B cell (primary cell): ENCODE measurements around the gene VASN.

Source experiments
- EZH2 ChIP-seq: IDR thresholded peaks from 2 replicates; pipeline ENCODE4 v1.6.1; 2012; ENCODE audit warnings: borderline replicate concordance, low read depth, mild to moderate bottlenecking, moderate library complexity, low read length; ENCODE audit not compliant: insufficient read depth, poor library complexity, severe bottlenecking
- TF ChIP-seq, protein P1 (sequence below): fragments of 200-600 bp; IDR thresholded peaks from one replicate; pipeline ENCODE4 v1.8.0; 2022; ENCODE audit warnings: antibody characterized with exemption, mild to moderate bottlenecking

DNA sequence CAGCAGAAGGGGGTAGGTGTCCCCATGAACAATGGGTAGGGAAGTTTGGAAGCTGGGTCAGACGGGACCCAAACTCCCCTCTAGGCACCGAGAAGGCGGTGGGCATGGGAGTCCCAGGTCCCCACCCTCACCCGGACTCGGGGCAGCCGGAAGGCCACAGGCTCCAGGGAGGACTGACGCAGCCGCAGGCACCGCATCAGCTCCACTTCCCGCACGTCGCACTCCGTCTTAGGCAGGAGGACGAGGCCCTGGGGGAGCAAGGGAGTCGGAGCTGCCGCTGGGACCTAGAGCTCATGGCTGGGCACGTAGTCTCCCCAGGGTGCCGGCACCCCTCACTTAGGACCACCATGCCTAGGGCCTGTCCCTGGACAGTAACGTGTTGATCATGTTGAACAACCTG is 13.4 kb upstream of the VASN start:
- TF ChIP-seq, protein P1, sequence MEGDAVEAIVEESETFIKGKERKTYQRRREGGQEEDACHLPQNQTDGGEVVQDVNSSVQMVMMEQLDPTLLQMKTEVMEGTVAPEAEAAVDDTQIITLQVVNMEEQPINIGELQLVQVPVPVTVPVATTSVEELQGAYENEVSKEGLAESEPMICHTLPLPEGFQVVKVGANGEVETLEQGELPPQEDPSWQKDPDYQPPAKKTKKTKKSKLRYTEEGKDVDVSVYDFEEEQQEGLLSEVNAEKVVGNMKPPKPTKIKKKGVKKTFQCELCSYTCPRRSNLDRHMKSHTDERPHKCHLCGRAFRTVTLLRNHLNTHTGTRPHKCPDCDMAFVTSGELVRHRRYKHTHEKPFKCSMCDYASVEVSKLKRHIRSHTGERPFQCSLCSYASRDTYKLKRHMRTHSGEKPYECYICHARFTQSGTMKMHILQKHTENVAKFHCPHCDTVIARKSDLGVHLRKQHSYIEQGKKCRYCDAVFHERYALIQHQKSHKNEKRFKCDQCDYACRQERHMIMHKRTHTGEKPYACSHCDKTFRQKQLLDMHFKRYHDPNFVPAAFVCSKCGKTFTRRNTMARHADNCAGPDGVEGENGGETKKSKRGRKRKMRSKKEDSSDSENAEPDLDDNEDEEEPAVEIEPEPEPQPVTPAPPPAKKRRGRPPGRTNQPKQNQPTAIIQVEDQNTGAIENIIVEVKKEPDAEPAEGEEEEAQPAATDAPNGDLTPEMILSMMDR: no peak
- no peak for TF ChIP-seq EZH2
